DMS53 treated with DMSO at 0.1 percent for 48 hours (cell line): Measurements from ENCODE around the gene CCDC88B.

Experiments
- DNase-seq: peaks from one replicate; lab custom pipeline; 2025; ENCODE audit not compliant: unreplicated experiment; lab: John Stamatoyannopoulos, UW

The CCDC88B gene

DNA sequence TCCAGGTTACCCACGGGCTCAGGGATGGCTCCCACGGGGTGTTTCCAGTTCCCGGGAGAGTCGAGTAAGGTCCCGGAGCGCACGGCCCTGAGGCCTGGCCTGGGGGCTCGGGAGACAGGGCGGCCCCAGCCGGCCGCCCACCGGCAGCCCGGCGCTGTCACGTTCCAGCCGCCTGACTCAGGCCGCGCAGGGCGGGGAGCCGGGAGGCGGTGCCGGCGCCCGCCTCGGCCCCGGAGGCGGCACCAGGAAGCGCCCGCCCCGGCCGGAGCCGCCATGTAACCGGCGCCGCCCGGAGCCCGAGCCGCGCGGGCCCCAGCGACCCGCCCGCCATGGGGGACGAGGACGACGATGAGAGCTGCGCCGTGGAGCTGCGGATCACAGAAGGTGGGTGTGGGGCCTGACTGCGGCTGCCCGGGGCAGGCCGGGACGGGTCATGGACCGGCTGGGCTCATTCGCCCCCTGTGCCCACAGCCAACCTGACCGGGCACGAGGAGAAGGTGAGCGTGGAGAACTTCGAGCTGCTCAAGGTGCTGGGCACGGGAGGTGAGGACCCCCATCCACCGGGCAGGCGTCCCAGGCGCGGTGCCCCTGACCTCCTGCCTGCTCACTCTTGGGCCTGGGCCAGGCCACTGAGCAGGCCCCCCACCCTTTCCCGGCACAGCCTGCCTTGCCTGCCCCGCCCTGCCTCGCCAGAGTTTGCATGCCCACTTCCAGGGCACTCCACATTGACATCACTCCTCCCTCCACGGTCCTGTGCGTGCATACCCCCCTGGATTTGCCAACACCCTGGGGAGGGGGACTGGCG, 19.1 kb downstream of the CCDC88B start, which contains the start of gene RPS6KA4:
Gene RPS6KA4, plus strand, starts transcription at position 256 of the 805 bp plus-strand sequence. Its CDS starts 74 bp downstream, at position 330.
- peak; percentile 22 for DNase-seq

DNA sequence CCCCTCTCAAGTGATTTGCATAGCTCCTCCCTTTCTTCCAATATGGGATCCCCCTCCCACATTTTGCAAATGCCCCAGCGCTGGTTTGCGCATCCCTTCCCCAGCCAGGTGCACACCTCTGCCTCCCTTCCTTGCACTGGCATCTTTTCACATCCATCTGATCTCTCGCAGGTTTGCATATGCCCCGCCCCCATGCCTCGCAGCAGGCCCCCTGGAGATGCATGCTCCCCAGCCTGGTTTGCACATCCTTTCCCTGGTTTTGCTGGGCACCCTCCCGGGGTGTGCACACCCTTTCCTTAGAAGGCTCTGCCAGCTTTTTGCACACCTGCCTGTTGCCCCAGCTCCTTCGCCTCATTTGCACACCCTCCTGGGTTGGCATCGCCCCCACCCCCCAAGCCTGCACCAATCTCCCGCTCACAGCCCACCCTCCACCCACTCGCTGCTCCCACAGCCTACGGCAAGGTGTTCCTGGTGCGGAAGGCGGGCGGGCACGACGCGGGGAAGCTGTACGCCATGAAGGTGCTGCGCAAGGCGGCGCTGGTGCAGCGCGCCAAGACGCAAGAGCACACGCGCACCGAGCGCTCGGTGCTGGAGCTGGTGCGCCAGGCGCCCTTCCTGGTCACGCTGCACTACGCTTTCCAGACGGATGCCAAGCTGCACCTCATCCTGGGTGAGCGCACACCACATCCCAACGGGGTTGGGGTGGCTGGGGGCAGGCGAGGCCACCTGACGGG, 19.9 kb downstream of the CCDC88B start:
- no peak for DNase-seq

DNA sequence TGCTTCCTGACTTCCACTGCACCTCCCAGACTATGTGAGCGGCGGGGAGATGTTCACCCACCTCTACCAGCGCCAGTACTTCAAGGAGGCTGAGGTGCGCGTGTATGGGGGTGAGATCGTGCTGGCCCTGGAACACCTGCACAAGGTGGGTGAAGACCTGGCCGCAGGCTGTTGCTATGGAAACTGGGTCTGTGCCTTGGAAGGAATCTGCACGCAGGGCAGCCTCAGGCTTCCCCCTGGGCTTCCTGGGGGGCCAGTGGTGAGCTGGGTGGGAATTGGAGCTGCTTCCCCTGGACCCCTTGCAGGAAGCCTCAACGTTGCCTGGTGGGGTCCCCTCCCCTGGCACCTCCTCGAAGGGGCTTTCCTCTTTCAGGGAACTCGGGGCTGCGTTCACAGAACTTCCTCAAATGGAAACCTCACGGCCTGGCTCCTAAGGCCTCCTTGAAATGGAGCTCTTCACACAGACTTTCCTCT, 20.5 kb downstream of the CCDC88B start:
- no peak for DNase-seq

GRCh38 chr11:64361659-64362058, 21.7 kb downstream of the CCDC88B start:
- no peak for DNase-seq

GRCh38 chr11:64362339-64362738, 22.3 kb downstream of the CCDC88B start:
- no peak for DNase-seq

DNA sequence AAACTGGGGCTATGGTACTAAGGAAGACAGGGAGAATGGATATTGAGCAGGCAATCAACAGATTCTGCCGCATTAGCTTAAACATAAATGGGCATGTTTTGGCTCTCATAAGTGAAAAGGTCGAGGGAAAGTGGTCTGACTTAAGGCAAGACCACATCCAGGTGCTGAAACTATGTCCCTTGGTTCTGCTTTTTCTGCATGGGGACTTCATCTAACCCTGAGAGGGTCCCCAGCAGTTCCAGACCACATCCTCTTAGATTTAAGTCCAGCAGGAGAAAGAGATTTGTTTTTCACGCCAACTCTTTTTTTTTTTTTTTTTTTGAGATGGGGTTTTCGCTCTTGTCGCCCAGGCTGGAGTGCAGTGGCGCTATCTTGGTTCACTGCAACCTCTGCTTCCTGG, 24.4 kb downstream of the CCDC88B start:
- no peak for DNase-seq

DNA sequence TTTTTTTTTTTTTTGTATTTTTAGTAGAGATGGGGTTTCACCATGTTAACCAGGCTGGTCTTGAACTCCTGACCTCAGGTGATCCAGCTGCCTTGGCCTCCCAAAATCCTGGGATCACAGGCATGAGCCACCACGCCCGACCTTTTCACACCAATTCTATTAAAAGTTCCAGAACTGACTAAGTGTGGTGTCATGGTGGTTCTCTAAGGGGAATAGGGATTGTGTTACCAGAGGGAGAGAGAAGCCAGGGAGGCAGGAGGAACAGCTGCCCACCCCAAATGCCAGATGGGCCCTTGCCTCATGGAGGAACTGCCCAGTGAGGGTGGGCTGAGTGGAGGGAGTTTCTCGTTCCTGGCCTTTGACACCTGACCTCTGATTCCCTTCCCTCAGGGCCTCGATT, 24.9 kb downstream of the CCDC88B start:
- no peak for DNase-seq

GRCh38 chr11:64366751-64367150, 26.7 kb downstream of the CCDC88B start:
- DNase-seq = no peak

GRCh38 chr11:64367931-64368672, 28.1 kb downstream of the CCDC88B start:
- DNase-seq = no peak

GRCh38 chr11:64368673-64369074, 28.7 kb downstream of the CCDC88B start:
- DNase-seq = no peak

- no peak for DNase-seq
Observed at GRCh38 chr11:64369440-64370421, 29.7 kb downstream of the CCDC88B start.

- no peak for DNase-seq
Observed at GRCh38 chr11:64371201-64371600, 31.2 kb downstream of the CCDC88B start.

- no peak for DNase-seq
Observed at GRCh38 chr11:64372021-64372420, 32.0 kb downstream of the CCDC88B start.

GRCh38 chr11:64372802-64373597, 33.0 kb downstream of the CCDC88B start:
- peak; percentile 92 for DNase-seq

DNA sequence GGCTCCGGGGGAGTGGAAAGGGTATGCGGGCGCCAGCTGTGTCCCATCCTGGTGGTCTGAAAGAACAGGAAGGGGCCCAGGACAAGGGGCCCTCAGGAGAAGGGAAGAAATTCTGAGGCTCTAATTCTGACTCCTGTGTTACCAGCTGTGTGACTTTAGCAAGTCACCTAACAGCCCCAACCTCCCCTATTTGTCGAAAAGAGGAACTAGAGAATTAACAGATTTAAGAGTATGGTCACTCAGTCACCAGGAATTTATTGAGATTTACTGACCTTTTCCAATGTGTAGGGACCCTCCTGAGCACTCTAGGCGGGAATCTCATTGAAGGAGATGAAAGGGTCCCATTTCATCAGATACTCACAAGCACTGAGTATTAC, 33.6 kb downstream of the CCDC88B start:
- no peak for DNase-seq

DNA sequence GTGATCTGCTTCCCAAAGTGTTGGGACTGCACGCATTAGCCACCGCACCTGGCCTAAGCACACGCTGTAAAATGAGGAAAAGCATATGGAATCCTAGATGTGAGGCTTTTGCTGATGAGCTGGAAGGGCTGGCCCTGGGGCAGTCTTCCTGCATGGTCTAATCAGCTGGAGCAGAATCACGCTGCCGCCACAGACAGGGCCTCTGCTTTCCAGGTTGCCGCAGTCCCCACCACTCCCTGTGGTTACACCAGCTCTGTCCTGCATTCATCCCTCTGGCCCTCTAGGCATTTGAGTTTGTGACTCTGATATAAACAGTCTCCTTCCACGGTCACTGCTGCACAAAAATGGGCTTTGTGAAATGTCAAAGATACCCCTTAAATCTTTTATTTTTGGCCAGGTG, 36.1 kb downstream of the CCDC88B start:
- no peak for DNase-seq

GRCh38 chr11:64378335-64378880, 38.4 kb downstream of the CCDC88B start:
- no peak for DNase-seq

- no peak for DNase-seq
Observed at GRCh38 chr11:64379160-64379559, 39.2 kb downstream of the CCDC88B start.
